GM12878 (cell line): Measurements from ENCODE around the gene CIAO1. TPM values are rescaled to one million over a fixed set of nuclear protein-coding genes. Genes with fewer than 3 reads are reported as not detected.

Source experiments
- ATAC-seq: fragments of 200-7000 bp; cut with Tn5 transposase; 3 replicates; pipeline ENCODE4 v1.9.1; 2020; ENCODE audit warnings: mild to moderate bottlenecking, moderate library complexity
- BruUV-seq: library from RNA; stranded (reverse); fragments of 400-500 nt; replicated peaks from 2 replicates; lab custom pipeline; 2021; lab: Mats Ljungman, UMichigan
- CTCF ChIA-PET: fragments of 300-600 bp; sonication (Branson Sonifier 250); formaldehyde crosslinking; extraction: SDS; loops from one replicate; lab custom pipeline; 2021; ENCODE audit warnings: inconsistent platforms; lab: Yijun Ruan, JAX
- POLR2A ChIA-PET: fragments of 350-600 bp; formaldehyde crosslinking; extraction: SDS; loops from one replicate; lab custom pipeline; 2021; ENCODE audit warnings: inconsistent platforms; lab: Charles Lee
- RAD21 ChIA-PET: fragments of 300-600 bp; sonication (Branson Sonifier 250); formaldehyde crosslinking; loops from one replicate; lab custom pipeline; 2023; ENCODE audit warnings: antibody characterized with exemption; ENCODE audit not compliant: unreplicated experiment; lab: Charles Lee
- SMC1A ChIA-PET: fragments of 300-600 bp; sonication (Branson Sonifier 250); formaldehyde crosslinking; loops from one replicate; lab custom pipeline; 2023; ENCODE audit not compliant: unreplicated experiment, uncharacterized antibody; lab: Charles Lee
- DNase-seq: peaks from one replicate; pipeline ENCODE4 v3.0.0-alpha.2; 2011; ENCODE audit warnings: low read depth, low spot score
- FAIRE-seq: peaks from 3 replicates; lab custom pipeline; 2011; peaks lifted over from hg19 to GRCh38; lab: Jason Lieb, UNC
- H2AFZ ChIP-seq: 2 replicates; pipeline ENCODE4 v1.6.0; 2011; ENCODE audit warnings: low read depth, low read length, control low read depth; ENCODE audit not compliant: control insufficient read depth
- H3K27ac ChIP-seq: 2 replicates; pipeline ENCODE4 v1.5.1; 2011; ENCODE audit warnings: control low read depth; ENCODE audit not compliant: control insufficient read depth, insufficient read depth
- H3K27me3 ChIP-seq, 2 experiments: replicated peaks in 1 of 2; 2 replicates each; pipeline versions ENCODE4 v1.6.0 to v1.6.1; 2011; ENCODE audit warnings: low read length in 1 of 2; ENCODE audit not compliant: control insufficient read depth in 2 of 2, insufficient read depth in 2 of 2
- H3K36me3 ChIP-seq, 2 experiments: 2 replicates each; pipeline ENCODE4 v1.5.1; 2011; ENCODE audit warnings: low read length in 1 of 2; ENCODE audit not compliant: control insufficient read depth in 2 of 2, insufficient read depth in 2 of 2
- H3K4me1 ChIP-seq: 2 replicates; pipeline ENCODE4 v1.6.1; 2011; ENCODE audit warnings: mild to moderate bottlenecking, low read length, moderate library complexity, mixed read lengths; ENCODE audit not compliant: control insufficient read depth, insufficient read depth
- H3K4me2 ChIP-seq: 2 replicates; pipeline ENCODE4 v1.6.0; 2011; ENCODE audit warnings: control low read depth; ENCODE audit not compliant: control insufficient read depth, insufficient read depth
- H3K4me3 ChIP-seq: fragments of 200-600 bp; sonication (generic); 2 replicates; pipeline ENCODE4 v1.5.1; 2016
- H3K79me2 ChIP-seq: 2 replicates; pipeline ENCODE4 v1.6.0; 2011; ENCODE audit warnings: low read length; ENCODE audit not compliant: control insufficient read depth, insufficient read depth
- H3K9ac ChIP-seq: 2 replicates; pipeline ENCODE4 v1.8.0; 2011; ENCODE audit warnings: low read length, control low read depth, mixed read lengths; ENCODE audit not compliant: control insufficient read depth, insufficient read depth
- H3K9me3 ChIP-seq: replicated peaks from 3 replicates; pipeline ENCODE4 v1.5.1; 2011; ENCODE audit warnings: mild to moderate bottlenecking, low read length; ENCODE audit not compliant: control insufficient read depth, insufficient read depth
- H4K20me1 ChIP-seq: 2 replicates; pipeline ENCODE4 v1.6.0; 2011; ENCODE audit not compliant: control insufficient read depth, insufficient read depth
- CHD1 ChIP-seq: IDR thresholded peaks from 2 replicates; pipeline ENCODE4 v1.6.1; 2012; ENCODE audit warnings: low read depth, low read length, improper control_type of control experiment
- CUX1 ChIP-seq: IDR thresholded peaks from 2 replicates; pipeline ENCODE4 v1.6.1; 2012; ENCODE audit warnings: improper control_type of control experiment, low read depth, low read length; ENCODE audit not compliant: insufficient replicate concordance
- MLLT1 ChIP-seq: fragments of 450-650 bp; IDR thresholded peaks from 2 replicates; pipeline ENCODE4 v1.6.1; 2016; ENCODE audit warnings: mild to moderate bottlenecking
- NBN ChIP-seq: fragments of 450-650 bp; IDR thresholded peaks from 2 replicates; pipeline ENCODE4 v1.6.1; 2016
- PAX5 ChIP-seq: IDR thresholded peaks from 2 replicates; pipeline ENCODE4 v1.6.1; 2011; ENCODE audit warnings: low read depth, low read length, borderline replicate concordance
- RUNX3 ChIP-seq: IDR thresholded peaks from 2 replicates; pipeline ENCODE4 v1.6.1; 2012; ENCODE audit warnings: low read length, inconsistent platforms
- SREBF2 ChIP-seq: IDR thresholded peaks from 2 replicates; pipeline ENCODE4 v1.6.1; 2012; ENCODE audit warnings: mild to moderate bottlenecking, low read length
- ZBTB4 ChIP-seq: fragments of 450-650 bp; formaldehyde crosslinking; IDR thresholded peaks from 2 replicates; pipeline ENCODE4 v1.4.0; 2022; ENCODE audit warnings: mild to moderate bottlenecking, moderate library complexity
- ZBTB40 ChIP-seq: fragments of 450-650 bp; IDR thresholded peaks from 2 replicates; pipeline ENCODE4 v1.6.1; 2016; ENCODE audit warnings: mild to moderate bottlenecking, moderate library complexity, borderline replicate concordance
- WGBS: methylation state at CpG from one replicate; pipeline ENCODE4 v1.1.6; 2016; ENCODE audit warnings: low lambda C conversion rate; ENCODE audit not compliant: insufficient replicate concordance, insufficient coverage; ENCODE audit errors: missing lambda C conversion rate; 5-methylcytosine and 5-hydroxymethylcytosine counted together
- in situ Hi-C: fragments of 300-500 bp; cut with MboI; formaldehyde crosslinking; loops from 9 replicates; pipeline ENCODE4 v1.14.3; 2018; ENCODE audit warnings: mixed read lengths
- intact Hi-C: fragments of 100-400 bp; cut with micrococcal nuclease; formaldehyde crosslinking; loops from one replicate; pipeline ENCODE4 v1.14.2; 2022; ENCODE audit not compliant: unreplicated experiment
- polyA plus RNA-seq, 11 experiments: library from polyadenylated mRNA; depleted of rRNA in 4 of 11; unstranded in 6 of 11; stranded (reverse) in 5 of 11; fragments of >200 nt; fragmentation: Nextera tagmentation in 4 of 11; fragmentation: Illumina TruSeq in 1 of 11; extraction: Ambion mirVana in 4 of 11; extraction: Trizol in 1 of 11; gene quantifications; 1 replicate in 1 of 11; 2 replicates in 10 of 11; pipeline versions ENCODE4 v1.2.1 to v1.2.3, GENCODE V29; 2011 to 2016; ENCODE audit warnings: inconsistent platforms in 2 of 11, missing spikeins in 2 of 11, low read depth in 1 of 11
- total RNA-seq, 4 experiments: library from RNA; depleted of rRNA in 3 of 4; stranded (reverse); fragments of >200 nt in 3 of 4; fragmentation: Illumina TruSeq in 1 of 4; extraction: Trizol in 1 of 4; gene quantifications; 2 replicates each; pipeline versions ENCODE4 v1.2.1 to v1.2.3, GENCODE V29; 2013 to 2021

The CIAO1 gene
- total and polyA plus RNA-seq, 10 of the 15 experiments (the other 5 are each of a cell fraction or from before 2014, with no cell fraction given): 8.3 to 89.4 (median 63.4) TPM

- Histone ChIP-seq H3K27me3 (no peaks in the 10 kb centered on the region), H3K27ac (peak overlapping the region; percentile 50), H3K9me3 (no peaks in the 10 kb centered on the region), H3K9ac (no peak overlapping the region), H4K20me1 (no peaks in the 10 kb centered on the region), H3K4me1 (peaks cover 21% of the 10 kb centered on the region), H3K4me3 (no peak overlapping the region), H3K36me3 (no peaks in the 10 kb centered on the region), H2AFZ (peak overlapping the region; percentile 25; the same call in 1 of the 2 replicates), H3K4me2 (peak overlapping the region; percentile 17), H3K79me2 (no peaks in the 10 kb centered on the region)
- intact Hi-C loops: no loop called here
- in situ Hi-C loops: no loop called here
- BruUV-seq: no TSS peak
- FAIRE-seq (peak; percentile 89), ATAC-seq (peak; percentile 99), DNase-seq (peak; percentile 68)
- 2% methylated on average over 4 of the region's 4 CpGs for WGBS
- POLR2A ChIA-PET: interaction anchor here (0.5 to 4.0 kb wide), 19 partner anchors 8 to 531 kb away, joined by 3 to 26 read pairs (median 4); partner anchors contain the start of gene STARD7
- SMC1A ChIA-PET: interaction anchor here (0.8 to 9.6 kb wide), 28 partner anchors 9 to 103 kb away, joined by 3 to 116 read pairs (median 6); partner anchors contain the start of gene STARD7
- RAD21 ChIA-PET: interaction anchor here (0.8 to 6.0 kb wide), 21 partner anchors 8 to 158 kb away, joined by 3 to 93 read pairs (median 7); partner anchors contain the start of genes ASTL, CIAO1, DUSP2 and STARD7
- CTCF ChIA-PET: interaction anchor here (0.8 to 5.6 kb wide), 21 partner anchors 8 to 275 kb away, joined by 3 to 76 read pairs (median 6); partner anchors contain the start of genes ASTL and STARD7
- TF ChIP-seq PAX5 (peak; percentile 99), CHD1 (no peak), CUX1 (no peak), RUNX3 (peak; percentile 58), SREBF2 (no peak), ZBTB4 (CRISPR knock-in tag) (no peak), NBN (peak; percentile 71), MLLT1 (no peak), ZBTB40 (no peak)
Measured at GRCh38 chr2:96233880-96234316, 32.1 kb upstream of the CIAO1 start.
